K562 (cell line): ENCODE data around the gene DYNC2I2. TPM values are rescaled to one million over a fixed set of nuclear protein-coding genes. Genes with fewer than 3 reads are reported as not detected.
"Not testable (repeated sequence)": the region's sequence is repeated elsewhere in the genome, so short reads cannot be mapped to it uniquely, and the experiment has no call there.

Experiments used
- ATAC-seq: fragments of 200-7000 bp; cut with Tn5 transposase; 3 replicates; pipeline ENCODE4 v1.9.1; 2020; ENCODE audit warnings: moderate library complexity
- BruUV-seq: library from RNA; stranded (reverse); fragments of 400-500 nt; replicated peaks from 2 replicates; lab custom pipeline; 2021; lab: Mats Ljungman, UMichigan
- CTCF ChIA-PET: fragments of 300-600 bp; formaldehyde crosslinking; extraction: SDS; loops from one replicate; lab custom pipeline; 2021; ENCODE audit warnings: low intra/inter-chr PET ratio; lab: Yijun Ruan, JAX
- POLR2A ChIA-PET: fragments of 300-600, 350-650 bp; sonication (Branson Sonifier 250); formaldehyde crosslinking; extraction: SDS; loops from one replicate; lab custom pipeline; 2021; ENCODE audit warnings: antibody characterized with exemption, inconsistent platforms; lab: Yijun Ruan, JAX
- DNase-seq, 4 experiments: peaks; one replicate each; pipeline versions ENCODE4 v3.0.0 to v3.0.0-alpha.2; 2011 to 2018; ENCODE audit warnings: low spot score in 3 of 4, mixed read lengths in 3 of 4; ENCODE audit errors: extremely low read depth in 1 of 4
- FAIRE-seq: peaks from 2 replicates; lab custom pipeline; 2011; peaks lifted over from hg19 to GRCh38; lab: Jason Lieb, UNC
- H2AFZ ChIP-seq: 2 replicates; pipeline ENCODE4 v1.6.0; 2011; ENCODE audit warnings: low read depth, low read length, control low read depth, inconsistent platforms
- H3K27ac ChIP-seq: fragments of 200-600 bp; 3 replicates; pipeline ENCODE4 v1.8.0; 2011; ENCODE audit warnings: low read depth, mild to moderate bottlenecking, control low read depth, inconsistent platforms, low read length, moderate library complexity, mixed read lengths; ENCODE audit errors: extremely low read depth
- H3K27me3 ChIP-seq, 2 experiments: fragments of 300-600 bp in 1 of 2; 2 replicates in 1 of 2; 3 replicates in 1 of 2; pipeline versions ENCODE4 v1.6.0 to v1.8.0; 2011; ENCODE audit warnings: inconsistent platforms in 2 of 2, low read length in 2 of 2, mild to moderate bottlenecking in 1 of 2, mixed read lengths in 1 of 2, moderate library complexity in 1 of 2; ENCODE audit not compliant: control insufficient read depth in 2 of 2, insufficient read depth in 2 of 2
- H3K36me3 ChIP-seq: fragments of 300-600 bp; 3 replicates; pipeline ENCODE4 v1.8.0; 2011; ENCODE audit warnings: mild to moderate bottlenecking, low read length, inconsistent platforms; ENCODE audit not compliant: control insufficient read depth, insufficient read depth
- H3K4me1 ChIP-seq, 2 experiments: fragments of 200-600 bp in 1 of 2; replicated peaks in 1 of 2; 2 replicates in 1 of 2; 3 replicates in 1 of 2; pipeline versions ENCODE4 v1.5.1 to v1.8.0; 2011; ENCODE audit warnings: inconsistent platforms in 2 of 2, low read length in 2 of 2, mild to moderate bottlenecking in 1 of 2, mixed read lengths in 1 of 2, moderate library complexity in 1 of 2; ENCODE audit not compliant: control insufficient read depth in 2 of 2, insufficient read depth in 2 of 2
- H3K4me2 ChIP-seq: 2 replicates; pipeline ENCODE4 v1.6.1; 2011; ENCODE audit warnings: low read length, control low read depth, inconsistent platforms, mixed read lengths; ENCODE audit not compliant: insufficient read depth
- H3K4me3 ChIP-seq: fragments of 200-600 bp; sonication (generic), shearing (Covaris generic); 2 replicates; pipeline ENCODE4 v1.5.1; 2016; ENCODE audit warnings: control low read depth, inconsistent platforms
- H3K79me2 ChIP-seq: fragments of 200-600 bp; 3 replicates; pipeline ENCODE4 v1.8.0; 2011; ENCODE audit warnings: low read length, inconsistent platforms; ENCODE audit not compliant: control insufficient read depth, insufficient read depth
- H3K9ac ChIP-seq, 2 experiments: 2 replicates each; pipeline versions ENCODE4 v1.6.0 to v1.6.1; 2011; ENCODE audit warnings: low read depth in 2 of 2, low read length in 2 of 2, control low read depth in 1 of 2, inconsistent platforms in 1 of 2, mild to moderate bottlenecking in 1 of 2, mixed read lengths in 1 of 2; ENCODE audit not compliant: insufficient read depth in 1 of 2
- H3K9me1 ChIP-seq: one replicate; pipeline ENCODE4 v1.6.0; 2011; ENCODE audit warnings: inconsistent platforms, mild to moderate bottlenecking, low read length, moderate library complexity; ENCODE audit not compliant: control insufficient read depth, insufficient read depth
- H3K9me3 ChIP-seq: replicated peaks from 2 replicates; pipeline ENCODE4 v1.5.1; 2011; ENCODE audit warnings: low read depth, low read length, inconsistent platforms; ENCODE audit not compliant: control insufficient read depth, insufficient read depth
- H4K20me1 ChIP-seq: replicated peaks from 2 replicates; pipeline ENCODE4 v1.6.1; 2011; ENCODE audit warnings: low read length, inconsistent platforms, mixed read lengths; ENCODE audit not compliant: control insufficient read depth, insufficient read depth
- AFF1 ChIP-seq, 2 experiments: fragments of 450-650 bp; IDR thresholded peaks; 2 replicates each; pipeline ENCODE4 v1.6.1; 2018; ENCODE audit warnings: mild to moderate bottlenecking in 2 of 2, low read depth in 1 of 2; ENCODE audit not compliant: partially characterized antibody in 2 of 2
- CBFB ChIP-seq: sonication (generic); formaldehyde crosslinking; IDR thresholded peaks from 2 replicates; pipeline ENCODE4 v1.4.0; 2020; ENCODE audit warnings: mild to moderate bottlenecking, missing genetic modification reagents
- DPF2 ChIP-seq: fragments of 450-650 bp; IDR thresholded peaks from 2 replicates; pipeline ENCODE4 v1.6.1; 2016
- NCOA6 ChIP-seq: fragments of 450-650 bp; IDR thresholded peaks from 2 replicates; pipeline ENCODE4 v1.6.1; 2017; ENCODE audit warnings: mild to moderate bottlenecking
- RCOR1 ChIP-seq, 2 experiments: IDR thresholded peaks; 2 replicates each; pipeline ENCODE4 v1.6.1; 2012; ENCODE audit warnings: low read depth in 2 of 2, low read length in 2 of 2, borderline replicate concordance in 1 of 2, improper control_type of control experiment in 1 of 2
- TEAD2 ChIP-seq: fragments of 450-650 bp; IDR thresholded peaks from 2 replicates; pipeline ENCODE4 v1.6.1; 2016; ENCODE audit warnings: missing genetic modification characterization, control low read depth, missing compliant biosample characterization
- TSHZ1 ChIP-seq: fragments of 250-450 bp; sonication (Bioruptor Pico); IDR thresholded peaks from 2 replicates; pipeline ENCODE4 v1.4.0; 2020; ENCODE audit warnings: mild to moderate bottlenecking, moderate library complexity
- ZBTB49 ChIP-seq: sonication (generic); formaldehyde crosslinking; IDR thresholded peaks from 2 replicates; pipeline ENCODE4 v1.8.0; 2022; ENCODE audit warnings: missing genetic modification reagents, mild to moderate bottlenecking, borderline replicate concordance
- ZC3H8 ChIP-seq: fragments of 450-650 bp; IDR thresholded peaks from 2 replicates; pipeline ENCODE4 v1.6.1; 2017
- ZNF589 ChIP-seq: fragments of 200-800 bp; sonication (Bioruptor generic); IDR thresholded peaks from 2 replicates; pipeline ENCODE4 v1.6.1; 2016; ENCODE audit warnings: low read depth, missing genetic modification characterization, missing compliant biosample characterization
- WGBS: fragments of 100-300 bp; shearing (Covaris generic); methylation state at CpG from one replicate; pipeline ENCODE4 v1.1.6; 2016; ENCODE audit warnings: low coverage, mixed read lengths; ENCODE audit not compliant: insufficient coverage; ENCODE audit errors: missing lambda C conversion rate; 5-methylcytosine and 5-hydroxymethylcytosine counted together
- in situ Hi-C: fragments of 300-500 bp; cut with MboI; formaldehyde crosslinking; loops from 4 replicates; pipeline ENCODE4 v1.15.0; 2018; ENCODE audit warnings: inconsistent platforms, mixed read lengths
- intact Hi-C: fragments of 100-400 bp; cut with micrococcal nuclease; formaldehyde crosslinking; loops from 2 replicates; pipeline ENCODE4 v1.14.2; 2022
- polyA plus RNA-seq, 8 experiments: library from polyadenylated mRNA; depleted of rRNA in 4 of 8; stranded (reverse) in 5 of 8; unstranded in 3 of 8; fragments of >200 nt; fragmentation: Nextera tagmentation in 2 of 8; fragmentation: Illumina TruSeq in 1 of 8; extraction: Ambion mirVana in 2 of 8; extraction: Trizol in 1 of 8; gene quantifications; 2 replicates each; pipeline versions ENCODE4 v1.2.1 to v1.2.3, GENCODE V29; 2011 to 2014; ENCODE audit warnings: inconsistent platforms in 1 of 8, missing spikeins in 1 of 8
- total RNA-seq, 7 experiments: library from RNA; depleted of rRNA in 6 of 7; stranded (reverse); fragments of >200 nt in 6 of 7; fragmentation: Illumina TruSeq in 2 of 7; extraction: Trizol in 2 of 7; gene quantifications; 2 replicates each; pipeline versions ENCODE4 v1.2.1 to v1.2.3, GENCODE V29; 2011 to 2021; ENCODE audit warnings: low replicate concordance in 1 of 7

Gene DYNC2I2
- total and polyA plus RNA-seq, 9 of the 15 experiments (the other 6 are each of a cell fraction or from before 2014, with no cell fraction given): 1.5 to 249 (median 70.0) TPM

- TF ChIP-seq TSHZ1 (CRISPR knock-in tag): no peak
- TF ChIP-seq ZC3H8: no peak
- no peak for TF ChIP-seq ZBTB49
- TF ChIP-seq NCOA6: no peak
Observed at GRCh38 chr9:128669786-128670185, 13.1 kb upstream of the DYNC2I2 start (continued).

DNA sequence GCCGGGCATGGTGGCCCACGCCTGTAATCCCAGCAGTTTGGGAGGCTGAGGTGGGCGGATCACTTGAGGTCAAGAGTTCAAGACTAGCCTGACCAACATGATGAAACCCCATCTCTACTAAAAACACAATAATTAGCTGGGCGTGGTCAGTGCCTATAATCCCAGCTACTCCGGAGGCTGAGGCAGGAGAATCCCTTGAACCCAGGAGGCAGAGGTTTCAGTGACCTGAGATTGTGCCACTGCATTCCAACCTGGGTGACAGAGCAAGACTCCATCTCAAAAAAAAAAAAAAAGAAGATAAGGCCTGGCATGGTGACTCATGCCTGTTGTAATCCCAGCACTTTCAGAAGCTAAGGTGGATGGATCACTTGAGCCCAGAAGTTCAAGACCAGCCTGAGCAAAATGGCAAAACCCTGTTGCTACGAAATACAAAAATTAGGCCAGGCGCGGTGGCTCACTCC lies 9.9 kb upstream of the DYNC2I2 start:
- in situ Hi-C loops: not testable (repeated sequence)
- peak in 1 of 2 experiments; percentile 53 for TF ChIP-seq AFF1 (IDR thresholded peaks at IDR 0.05; ENCODE audit: low read depth in 1 of 2, partially characterized antibody in 2 of 2)
- peak; percentile 63; the same call in 1 of the 2 replicates for TF ChIP-seq ZNF589 (CRISPR knock-in tag)
- TF ChIP-seq CBFB (CRISPR knock-in tag): 0 out of 2 replicates have a peak, but pooled peaks have one; percentile 18
- peak; percentile 99 for TF ChIP-seq DPF2
- 0 out of 2 replicates have a peak, but pooled peaks have one; percentile 40 for TF ChIP-seq TEAD2
- peak in 1 of 2 experiments; percentile 52; a peak in 1 of 4 replicates for TF ChIP-seq RCOR1 (IDR thresholded peaks at IDR 0.05; ENCODE audit: borderline replicate concordance in 1 of 2, low read depth in 2 of 2, low read length in 2 of 2)

More for the DNA sequence above, 9.9 kb upstream of the DYNC2I2 start:
- ATAC-seq (peak; percentile 71), DNase-seq (peak in 1 of 4 experiments; percentile 61)
- WGBS: 36% methylated on average over 8 of the region's 8 CpGs
- ChIA-PET CTCF (interaction anchor here (0.6 to 0.7 kb wide), 2 partner anchors 81 to 1207 kb away, joined by 3 to 4 read pairs; no protein-coding TSS in a partner anchor), POLR2A (interaction anchor here (0.5 to 2.6 kb wide), 6 partner anchors 9 to 479 kb away, joined by 3 to 17 read pairs (median 4); no protein-coding TSS in a partner anchor)
- H3K9me1 ChIP-seq, H3K4me2 ChIP-seq, H3K27me3 ChIP-seq, H3K79me2 ChIP-seq, H3K36me3 ChIP-seq, BruUV-seq, H3K4me3 ChIP-seq, H2AFZ ChIP-seq, H3K9me3 ChIP-seq, H4K20me1 ChIP-seq, FAIRE-seq, intact Hi-C loops, H3K27ac ChIP-seq: not testable (repeated sequence)
- H3K9ac ChIP-seq: peak overlapping the region in 1 of 2 experiments; percentile 45; a peak in 1 of 4 replicates
- H3K4me1 ChIP-seq: peaks cover 6 to 10% of the 10 kb centered on the region in 2 experiments; a peak in 4 of 5 replicates
